ENCODE measurements around the gene SCAPER.

Gene SCAPER, protein sequence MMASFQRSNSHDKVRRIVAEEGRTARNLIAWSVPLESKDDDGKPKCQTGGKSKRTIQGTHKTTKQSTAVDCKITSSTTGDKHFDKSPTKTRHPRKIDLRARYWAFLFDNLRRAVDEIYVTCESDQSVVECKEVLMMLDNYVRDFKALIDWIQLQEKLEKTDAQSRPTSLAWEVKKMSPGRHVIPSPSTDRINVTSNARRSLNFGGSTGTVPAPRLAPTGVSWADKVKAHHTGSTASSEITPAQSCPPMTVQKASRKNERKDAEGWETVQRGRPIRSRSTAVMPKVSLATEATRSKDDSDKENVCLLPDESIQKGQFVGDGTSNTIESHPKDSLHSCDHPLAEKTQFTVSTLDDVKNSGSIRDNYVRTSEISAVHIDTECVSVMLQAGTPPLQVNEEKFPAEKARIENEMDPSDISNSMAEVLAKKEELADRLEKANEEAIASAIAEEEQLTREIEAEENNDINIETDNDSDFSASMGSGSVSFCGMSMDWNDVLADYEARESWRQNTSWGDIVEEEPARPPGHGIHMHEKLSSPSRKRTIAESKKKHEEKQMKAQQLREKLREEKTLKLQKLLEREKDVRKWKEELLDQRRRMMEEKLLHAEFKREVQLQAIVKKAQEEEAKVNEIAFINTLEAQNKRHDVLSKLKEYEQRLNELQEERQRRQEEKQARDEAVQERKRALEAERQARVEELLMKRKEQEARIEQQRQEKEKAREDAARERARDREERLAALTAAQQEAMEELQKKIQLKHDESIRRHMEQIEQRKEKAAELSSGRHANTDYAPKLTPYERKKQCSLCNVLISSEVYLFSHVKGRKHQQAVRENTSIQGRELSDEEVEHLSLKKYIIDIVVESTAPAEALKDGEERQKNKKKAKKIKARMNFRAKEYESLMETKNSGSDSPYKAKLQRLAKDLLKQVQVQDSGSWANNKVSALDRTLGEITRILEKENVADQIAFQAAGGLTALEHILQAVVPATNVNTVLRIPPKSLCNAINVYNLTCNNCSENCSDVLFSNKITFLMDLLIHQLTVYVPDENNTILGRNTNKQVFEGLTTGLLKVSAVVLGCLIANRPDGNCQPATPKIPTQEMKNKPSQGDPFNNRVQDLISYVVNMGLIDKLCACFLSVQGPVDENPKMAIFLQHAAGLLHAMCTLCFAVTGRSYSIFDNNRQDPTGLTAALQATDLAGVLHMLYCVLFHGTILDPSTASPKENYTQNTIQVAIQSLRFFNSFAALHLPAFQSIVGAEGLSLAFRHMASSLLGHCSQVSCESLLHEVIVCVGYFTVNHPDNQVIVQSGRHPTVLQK (N-terminal part only)

DNA sequence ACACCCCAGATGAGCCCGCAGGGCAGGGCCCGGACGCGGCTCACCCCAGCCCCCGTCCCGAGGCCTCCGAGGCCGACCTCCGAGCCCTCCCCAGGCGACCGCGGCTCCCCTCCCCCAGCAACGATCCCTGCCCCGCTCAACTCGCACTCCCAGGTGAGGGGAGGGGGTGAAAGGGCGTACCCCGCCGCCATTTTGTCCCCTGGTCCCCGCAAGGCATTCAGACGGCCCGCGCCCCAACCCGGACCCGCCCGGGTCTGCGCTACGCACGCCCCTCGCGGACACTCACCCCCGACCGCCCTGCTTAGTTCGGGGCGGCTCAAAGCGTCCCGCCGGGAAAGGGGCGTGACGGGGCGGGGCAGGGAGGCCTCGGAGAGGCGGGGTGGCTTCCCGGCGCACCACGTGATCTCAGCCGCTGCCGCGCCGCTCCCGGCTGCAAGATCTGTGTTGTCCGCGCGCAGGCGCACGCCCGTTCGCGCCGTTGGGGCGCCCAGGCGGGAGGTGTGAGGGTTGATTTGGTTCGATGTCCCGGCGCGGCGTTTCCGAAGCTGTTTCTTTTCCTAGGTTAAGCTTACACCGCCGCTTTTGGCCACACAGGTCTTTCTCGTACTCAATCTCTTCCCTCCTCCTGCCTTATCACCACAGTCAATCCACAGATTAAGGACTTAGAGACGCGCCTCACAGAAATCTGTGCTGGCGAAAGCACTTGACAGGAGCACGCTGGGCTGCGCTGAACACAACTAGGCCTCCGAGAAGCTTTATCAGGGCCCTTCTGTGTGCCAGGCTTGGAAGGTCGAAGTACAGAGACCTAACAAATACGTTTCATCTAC, at the start of gene SCAPER:
SCAPER (minus strand) TSS at position 328 of the 827 bp plus-strand sequence. CDS start 21,523 bp downstream, outside the sequence.
- DNase-seq: peak; percentile 97

DNA sequence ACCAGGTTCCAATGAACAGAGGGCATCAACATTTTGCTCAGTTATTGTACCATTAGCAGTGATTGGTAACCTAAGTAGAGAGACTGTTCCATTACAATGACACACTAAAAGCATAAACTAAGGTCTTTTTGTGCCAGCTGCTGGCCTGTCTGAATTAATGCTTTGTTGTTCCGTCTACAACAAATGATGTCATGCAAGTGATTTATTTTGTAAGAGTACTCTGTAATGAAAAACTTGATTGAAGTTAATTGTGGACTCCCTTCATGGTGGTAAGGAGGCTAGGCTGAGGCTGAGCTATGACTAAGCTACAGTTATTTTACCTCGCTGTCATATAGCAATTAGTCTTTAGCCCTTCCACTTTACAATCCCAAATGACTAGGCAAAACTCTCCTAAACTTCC, 49.6 kb upstream of the SCAPER start:
- DNase-seq: no peak

DNA sequence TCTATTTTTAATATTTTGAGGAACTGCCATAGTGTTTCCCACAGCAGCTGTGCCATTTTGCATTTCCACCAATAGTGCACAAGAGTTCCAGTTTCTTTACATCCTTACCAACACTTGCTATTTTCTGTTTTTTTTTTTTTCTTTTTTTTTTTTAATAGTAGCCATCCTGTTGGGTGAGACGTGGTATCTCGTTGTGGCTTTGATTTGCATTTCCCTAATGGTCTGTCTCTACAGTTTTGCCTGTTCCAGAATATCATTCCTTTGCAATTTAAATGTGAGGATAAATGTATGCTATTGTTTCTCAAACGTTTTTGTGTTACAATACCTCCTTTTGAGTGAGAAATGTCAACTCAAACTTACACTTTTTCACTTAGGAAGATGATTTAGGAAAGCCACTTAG, 48.8 kb upstream of the SCAPER start:
- no peak for DNase-seq

DNA sequence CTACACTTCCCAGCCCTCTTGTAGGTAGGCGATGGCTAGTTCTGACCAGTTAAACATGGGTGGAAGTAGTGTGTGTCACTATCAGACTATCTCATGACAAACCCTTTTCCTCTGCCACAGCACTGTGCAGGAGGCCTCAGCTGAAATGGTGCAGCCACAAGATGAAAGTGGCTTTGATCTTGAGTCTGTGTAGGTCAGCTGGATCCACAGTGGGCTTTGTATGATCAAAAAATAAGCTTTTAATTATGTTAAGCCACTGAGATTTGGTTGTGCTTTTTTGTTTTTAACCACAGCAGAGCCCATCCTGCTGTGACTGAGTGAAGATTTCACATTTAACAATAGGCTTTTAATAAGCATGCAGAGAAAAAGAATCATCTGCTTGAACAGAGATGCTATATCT, 46.1 kb upstream of the SCAPER start:
- DNase-seq: no peak

DNA sequence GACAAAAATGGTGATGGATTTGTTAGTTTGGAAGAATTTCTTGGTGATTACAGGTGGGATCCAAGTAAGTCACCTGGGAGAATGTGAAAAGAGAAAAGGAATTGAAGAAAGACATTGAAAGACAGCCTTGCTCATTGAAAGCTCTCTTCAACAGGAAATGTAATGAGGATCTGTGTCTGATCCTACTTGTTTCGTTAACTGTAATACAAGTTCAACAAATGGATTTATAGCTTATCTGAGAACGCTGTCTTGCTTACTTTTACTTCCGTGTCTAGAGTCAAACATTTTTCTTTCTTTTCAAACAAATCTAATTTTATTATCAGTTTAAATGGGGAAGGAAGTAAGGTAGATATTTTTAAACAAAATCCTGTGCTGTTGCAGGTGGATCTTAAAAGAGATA, 42.3 kb upstream of the SCAPER start:
- DNase-seq: no peak

DNA sequence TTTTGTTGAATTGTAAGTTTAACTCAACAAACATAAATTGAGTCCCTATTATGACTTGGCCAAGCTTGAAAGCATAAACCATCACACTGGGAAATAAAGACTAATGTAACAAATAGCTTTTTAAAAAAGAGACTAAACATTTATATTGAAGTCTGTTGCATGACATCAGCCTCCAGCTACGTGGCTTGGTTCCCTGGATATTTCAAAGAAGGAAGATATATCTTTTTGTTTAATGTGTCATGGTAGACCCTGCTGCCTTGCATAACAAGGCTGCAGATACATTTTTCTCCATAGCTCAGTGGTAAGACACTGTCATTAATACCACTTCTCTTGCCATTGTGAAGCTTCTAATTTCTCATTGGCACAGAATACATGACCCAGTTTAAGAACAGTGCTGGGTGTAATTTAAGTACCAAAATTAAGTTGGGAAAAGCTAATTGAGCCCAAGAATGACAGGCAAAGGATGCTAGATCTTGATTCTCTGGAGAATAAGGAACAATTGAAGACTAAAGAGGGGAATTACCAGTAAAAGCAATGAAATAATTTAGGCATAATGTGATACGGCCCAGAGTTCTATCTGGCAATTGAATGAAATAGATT, 40.5 kb upstream of the SCAPER start:
- no peak for DNase-seq

DNA sequence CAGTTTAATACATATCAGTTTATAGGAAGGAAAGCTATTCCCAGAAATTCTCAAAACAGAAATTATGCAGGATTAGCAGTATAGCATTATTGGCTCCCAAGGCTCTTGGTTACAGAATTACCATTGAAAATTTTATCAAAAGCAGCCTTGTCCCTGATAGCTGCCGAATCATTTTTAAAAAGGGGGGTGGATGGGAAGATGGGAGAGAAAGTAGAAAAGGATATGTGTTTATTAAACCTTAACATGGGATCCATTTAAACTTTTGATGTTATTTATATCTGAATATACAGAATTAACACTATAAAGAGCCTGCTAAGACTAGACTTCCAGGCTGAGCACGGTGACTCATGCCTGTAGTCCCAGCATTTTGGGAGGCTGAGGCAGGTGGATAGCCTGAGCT, 37.2 kb upstream of the SCAPER start:
- no peak for DNase-seq

DNA sequence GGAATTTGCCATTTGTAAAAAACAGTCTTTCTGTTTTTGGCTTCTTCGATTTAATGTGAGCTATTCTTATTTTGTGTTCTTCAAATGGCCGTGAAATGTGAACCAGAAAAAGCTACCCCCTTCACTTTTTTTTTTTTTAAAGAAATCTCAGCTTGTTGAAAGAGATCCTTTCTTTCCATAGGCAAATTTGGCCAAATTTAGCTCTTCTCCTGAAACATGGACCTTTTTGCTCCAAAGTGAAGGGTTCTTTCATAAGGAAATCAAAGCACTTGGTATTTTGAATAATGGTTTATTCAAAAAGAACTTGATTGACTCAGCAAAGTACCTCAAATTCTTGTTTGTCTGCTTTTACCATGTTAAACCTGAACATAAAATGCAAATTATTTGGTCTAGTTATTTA, 36.5 kb upstream of the SCAPER start:
- DNase-seq: no peak

DNA sequence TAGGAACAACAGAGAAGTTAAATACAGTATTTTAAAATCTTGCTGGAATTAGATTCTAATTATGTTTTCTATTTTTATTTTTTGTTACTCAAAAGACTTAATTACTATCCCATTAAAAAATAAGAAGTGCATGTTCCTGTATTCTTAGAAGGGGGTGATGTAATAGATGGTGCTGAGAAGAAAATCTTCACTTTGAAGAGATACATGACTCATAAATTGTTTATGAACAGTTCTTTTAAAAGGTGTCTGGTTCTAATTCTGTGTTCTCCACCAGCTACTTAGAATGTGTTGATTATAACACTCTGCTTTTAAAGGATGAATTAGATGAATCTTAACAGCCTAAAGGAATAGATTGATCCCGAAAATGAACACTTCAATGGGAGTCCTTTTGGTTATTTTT, 34.6 kb upstream of the SCAPER start:
- no peak for DNase-seq

DNA sequence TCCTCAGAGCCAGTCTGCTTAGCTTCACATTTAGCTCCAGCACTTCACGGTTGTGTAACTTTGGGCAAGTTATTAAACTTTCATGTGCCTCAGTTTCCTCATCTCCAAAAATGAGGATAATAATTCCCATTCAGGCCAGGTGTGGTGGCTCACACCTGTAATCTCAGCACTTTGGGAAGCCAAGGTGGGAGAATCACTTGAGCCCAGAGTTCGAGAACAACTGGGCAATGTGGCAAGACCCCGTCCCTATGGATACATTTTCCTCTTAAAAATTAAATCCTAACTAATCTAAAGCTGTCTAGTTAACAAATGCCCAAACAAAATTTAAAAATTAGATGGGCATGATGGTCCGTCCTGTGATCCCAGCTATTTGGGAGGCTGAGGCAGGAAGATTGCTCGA, 33.6 kb upstream of the SCAPER start:
- DNase-seq: no peak

DNA sequence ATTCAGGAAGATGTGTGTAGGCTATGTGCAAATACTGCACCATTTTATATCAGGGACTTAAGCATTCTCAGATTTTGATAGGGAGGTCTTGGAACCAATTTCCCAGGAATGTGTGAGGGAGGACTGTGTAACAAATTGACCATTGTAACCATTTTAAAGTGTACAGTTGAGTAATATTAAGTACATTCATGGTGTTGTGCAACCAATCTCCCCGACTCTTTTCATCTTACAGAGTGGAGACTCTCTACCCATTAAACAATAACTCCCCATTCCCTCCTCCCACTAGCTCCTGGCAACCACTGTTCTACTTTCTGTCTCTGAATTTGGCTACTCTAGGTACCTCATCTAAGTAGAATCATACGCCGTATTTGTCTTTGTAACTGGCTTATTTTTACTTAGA, 31.5 kb upstream of the SCAPER start:
- no peak for DNase-seq

DNA sequence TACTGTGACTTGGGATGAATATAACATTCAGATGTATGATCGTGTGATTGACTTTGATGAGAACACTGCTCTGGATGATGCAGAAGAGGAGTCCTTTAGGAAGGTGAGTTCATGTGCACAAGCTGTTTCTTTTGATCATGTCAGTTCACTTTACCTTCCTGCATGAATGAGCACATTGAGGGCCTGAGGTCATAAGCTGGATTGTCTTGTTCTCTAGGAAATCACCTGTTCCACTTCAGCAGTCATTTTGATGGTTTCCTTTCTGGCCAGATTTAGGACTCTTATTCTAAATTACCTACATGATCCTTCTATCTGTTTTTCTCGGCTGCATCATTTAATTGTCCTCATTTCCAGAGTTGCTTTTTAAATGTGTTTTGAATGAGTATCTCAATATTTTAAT, 30.5 kb upstream of the SCAPER start:
- no peak for DNase-seq

DNA sequence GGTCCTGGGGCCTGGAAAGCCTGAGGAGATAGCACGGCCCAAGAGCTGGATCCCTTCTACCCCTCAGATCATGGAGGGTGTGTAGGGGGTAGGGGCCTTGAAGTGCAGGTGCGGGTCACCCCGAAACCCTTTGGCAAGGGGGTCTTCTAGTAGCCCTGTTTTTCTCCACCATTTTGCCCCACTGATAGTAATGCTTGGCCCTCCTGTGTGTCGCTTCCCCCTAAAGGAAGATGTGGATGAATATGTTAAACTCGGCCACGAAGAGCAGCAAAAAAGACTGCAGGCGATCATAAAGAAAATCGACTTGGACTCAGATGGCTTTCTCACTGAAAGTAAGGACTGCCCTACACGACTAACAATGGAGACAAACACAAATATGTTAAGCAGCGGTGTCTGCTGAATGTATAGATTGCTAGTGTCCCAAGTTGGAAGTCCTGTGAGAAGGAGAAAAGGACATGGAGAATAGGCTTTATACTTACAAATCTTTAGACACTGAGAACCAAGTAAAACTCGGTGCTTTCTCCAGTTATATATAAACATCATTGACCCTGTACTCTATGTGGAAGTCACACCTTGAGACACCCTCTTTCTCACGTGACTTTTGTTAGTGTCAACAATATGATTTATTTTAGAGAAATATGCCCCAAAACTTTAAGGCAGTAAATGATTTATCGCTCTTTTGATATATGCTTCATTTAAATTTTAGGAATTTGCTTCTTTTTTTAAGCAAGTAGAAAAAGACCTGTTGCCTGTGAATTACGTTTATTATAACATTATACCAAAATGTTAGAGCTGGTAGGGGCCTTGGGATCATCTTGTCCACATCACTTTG, 27.2 kb upstream of the SCAPER start:
- DNase-seq: no peak

DNA sequence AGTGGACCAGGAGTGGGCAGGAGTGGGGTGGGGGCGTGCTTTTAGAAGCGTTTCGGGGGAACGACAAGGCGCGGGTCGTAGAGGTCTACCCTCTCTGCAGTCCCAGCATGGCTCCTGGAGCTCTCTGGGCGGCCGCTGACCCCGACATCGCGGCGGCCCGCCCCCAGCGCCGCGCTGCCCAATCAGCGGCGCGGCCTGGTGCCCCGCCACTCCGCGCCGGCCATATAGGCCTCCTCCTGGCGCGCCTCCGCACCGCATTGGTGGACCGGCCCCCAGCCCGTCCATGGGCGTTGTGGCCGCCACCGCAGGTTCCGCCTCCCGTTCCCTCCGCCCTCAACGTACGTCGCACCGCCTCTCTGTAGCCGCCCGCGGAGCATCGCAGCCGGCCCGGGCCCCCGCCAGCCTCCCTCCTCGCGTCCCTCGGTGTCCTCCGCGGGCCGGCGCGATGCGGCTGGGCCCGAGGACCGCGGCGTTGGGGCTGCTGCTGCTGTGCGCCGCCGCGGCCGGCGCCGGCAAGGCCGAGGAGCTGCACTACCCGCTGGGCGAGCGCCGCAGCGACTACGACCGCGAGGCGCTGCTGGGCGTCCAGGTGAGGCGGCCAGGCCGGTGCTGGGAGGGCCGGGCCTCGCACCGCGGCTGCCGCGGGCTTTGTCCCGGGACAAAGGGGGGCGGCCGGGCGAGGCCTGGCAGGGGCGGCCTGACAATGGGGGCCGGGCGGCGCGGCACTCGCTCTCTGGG, 26.4 kb upstream of the SCAPER start, which contains the start of gene RCN2:
RCN2 (plus strand) TSS at position 353 of the 738 bp plus-strand sequence; CDS start at position 446, 93 bp downstream.
- DNase-seq: peak; percentile 97

DNA sequence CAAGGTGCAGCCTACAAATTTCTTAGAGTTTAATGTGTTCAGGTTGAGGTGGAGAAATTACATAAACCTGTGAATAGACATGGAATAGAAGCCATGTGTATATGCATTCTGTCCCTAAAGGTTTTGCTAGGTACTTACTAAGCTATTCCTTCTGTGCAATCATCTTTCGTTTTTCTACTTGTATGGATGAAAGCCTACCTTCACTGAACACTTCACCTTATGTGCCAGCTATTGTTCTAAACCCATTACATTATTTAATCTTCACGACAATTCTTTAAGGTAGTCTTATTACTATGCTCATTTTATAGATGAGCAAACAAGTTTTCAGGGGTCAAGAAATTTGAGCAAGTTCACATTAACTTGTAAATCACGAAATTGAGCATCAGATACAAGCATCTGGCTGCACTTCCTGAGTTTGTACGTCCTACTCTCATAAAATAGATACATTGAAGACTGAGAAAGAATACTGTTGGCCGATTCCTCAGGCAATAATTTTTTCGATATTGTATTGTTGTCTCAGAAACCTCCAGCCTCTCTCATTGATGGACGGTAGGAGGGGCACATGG, 25.8 kb upstream of the SCAPER start:
- DNase-seq: no peak

DNA sequence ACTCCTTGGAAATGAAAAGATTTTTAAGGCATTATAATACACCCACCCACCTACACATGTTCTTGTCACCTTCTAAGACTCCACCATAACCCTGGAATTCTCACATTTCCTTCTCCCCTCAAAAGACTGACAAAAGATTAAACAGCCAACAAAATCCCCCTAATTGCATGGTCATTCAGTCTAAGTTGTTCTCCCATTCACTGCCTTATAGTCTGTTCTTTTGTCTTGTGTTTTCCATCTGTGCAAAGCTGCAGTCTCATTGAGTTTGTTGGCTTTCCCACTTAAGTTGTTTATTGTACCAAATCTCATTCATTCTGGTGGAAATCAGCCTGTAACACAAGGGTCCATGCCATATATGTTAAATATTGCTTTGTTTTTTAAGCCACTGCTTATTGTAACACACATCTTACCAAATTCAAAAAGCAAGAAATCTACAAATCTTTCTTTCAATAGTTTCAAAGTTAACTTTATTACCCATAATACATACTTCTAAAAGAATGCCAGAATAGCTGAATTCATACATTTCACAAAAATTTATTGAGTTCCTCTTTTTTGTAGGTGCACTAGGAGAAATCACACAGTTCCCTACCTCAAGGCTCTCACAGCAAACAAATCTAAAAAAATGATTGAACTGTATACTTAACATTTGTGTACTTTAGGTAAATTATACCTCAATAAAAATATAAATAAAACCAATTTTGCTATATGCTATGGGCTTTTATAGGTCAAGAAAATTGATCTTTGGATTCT, 24.0 kb upstream of the SCAPER start:
- DNase-seq: no peak

DNA sequence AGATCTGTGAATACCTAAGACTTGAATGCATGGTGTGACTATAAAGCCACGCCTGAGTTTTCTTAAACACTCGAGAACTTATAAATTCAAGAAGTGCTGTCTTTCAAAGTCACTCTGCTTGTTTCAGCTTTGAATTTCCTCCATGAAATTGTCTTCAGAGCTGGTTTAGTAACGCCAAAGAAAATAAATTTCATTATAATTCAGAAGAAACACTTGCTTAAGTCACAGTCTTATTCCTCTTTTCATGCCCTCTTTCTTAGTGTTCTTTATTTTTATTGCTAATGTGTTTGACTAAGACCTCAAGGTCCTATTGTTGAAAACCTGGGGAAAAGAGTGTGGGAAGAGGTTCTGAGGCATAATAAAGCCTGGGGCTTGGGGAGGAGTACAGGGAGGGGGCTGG, 23.1 kb upstream of the SCAPER start:
- no peak for DNase-seq

DNA sequence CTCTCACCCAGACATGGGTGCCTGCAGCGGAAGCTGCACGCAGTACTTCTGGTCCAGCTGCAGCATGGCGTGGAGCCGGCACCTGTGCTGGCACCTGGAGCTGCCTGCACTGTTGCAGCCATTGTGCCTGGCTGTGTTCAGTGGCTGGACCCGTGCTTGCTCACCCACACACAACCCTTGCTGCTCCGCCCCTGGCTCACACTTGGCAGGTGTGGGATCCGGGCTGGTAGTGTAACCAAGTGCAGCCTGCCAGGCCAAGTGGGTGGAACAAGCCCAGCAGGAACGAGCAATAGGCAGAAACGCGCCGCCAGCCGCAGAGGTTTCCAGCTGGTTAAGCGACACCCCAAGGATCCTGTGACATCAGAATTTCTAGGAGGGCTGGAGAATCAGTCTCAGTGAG, 11.2 kb upstream of the SCAPER start:
- no peak for DNase-seq

DNA sequence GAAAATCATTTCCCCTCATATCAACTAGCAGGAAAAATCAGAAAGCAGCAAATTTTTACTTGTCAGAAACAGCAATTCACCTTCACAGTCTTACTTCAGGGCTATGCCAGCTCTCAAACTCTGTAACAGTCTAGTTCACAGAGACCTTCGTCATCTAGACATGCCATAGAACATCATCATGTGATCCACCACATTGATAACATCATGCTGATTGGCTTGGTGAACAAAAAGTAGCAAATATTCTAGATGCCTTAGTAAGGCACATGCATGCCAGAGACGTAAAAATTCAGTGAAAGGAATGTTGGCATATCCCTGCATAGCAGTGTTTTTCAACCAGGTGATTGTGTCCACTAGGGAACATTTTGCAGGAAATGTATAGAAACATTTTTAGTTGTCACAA, 8.6 kb upstream of the SCAPER start:
- no peak for DNase-seq
